ENCODE measurements around the gene CYB561D1. TPM values are rescaled to one million over a fixed set of nuclear protein-coding genes. Genes with fewer than 3 reads are reported as not detected.

The CYB561D1 gene
- total and polyA plus RNA-seq, 2 donors (not counting 1 experiment from before 2014, with no cell fraction given), result 5.1 to 6.6 TPM

GRCh38 chr1:109499661-109500536 is 6.0 kb downstream of the CYB561D1 start:
- Histone ChIP-seq H2AFZ (ENCODE audit: low read length) (no peak overlapping the region), H3K9ac (ENCODE audit: insufficient read depth, low read length) (no peak overlapping the region), H3K27ac (ENCODE audit: insufficient read depth, low read length) (no peak overlapping the region), H3K4me3 (replicated peaks in 1 of 4; ENCODE audit: control extremely low read depth in 1 of 4, insufficient read depth in 1 of 4, low read depth in 3 of 4, low read length in 4 of 4) (no peak overlapping the region), H3K4me2 (ENCODE audit: extremely low read depth, insufficient read depth, low read length) (peak overlapping the region; percentile 17), H3K36me3 (ENCODE audit: control insufficient read depth, insufficient read depth, low read length) (peaks cover 5% of the 10 kb centered on the region), H3K9me3 (ENCODE audit: control insufficient read depth, insufficient read depth, low read depth, low read length) (no peaks in the 10 kb centered on the region), H3K79me2 (ENCODE audit: control insufficient read depth, insufficient read depth, low read length) (no peaks in the 10 kb centered on the region), H3K4me1 (ENCODE audit: control insufficient read depth, extremely low read depth, insufficient read depth, low read length) (peaks cover 5% of the 10 kb centered on the region), H3K27me3 (ENCODE audit: control insufficient read depth, insufficient read depth, low read length) (no peaks in the 10 kb centered on the region), H4K20me1 (ENCODE audit: control insufficient read depth, extremely low read depth, insufficient read depth, low read length) (no peaks in the 10 kb centered on the region)
- peak; percentile 38 to 79 for DNase-seq (ENCODE audit: low read depth in 2 of 2)
- TF ChIP-seq, protein P1, sequence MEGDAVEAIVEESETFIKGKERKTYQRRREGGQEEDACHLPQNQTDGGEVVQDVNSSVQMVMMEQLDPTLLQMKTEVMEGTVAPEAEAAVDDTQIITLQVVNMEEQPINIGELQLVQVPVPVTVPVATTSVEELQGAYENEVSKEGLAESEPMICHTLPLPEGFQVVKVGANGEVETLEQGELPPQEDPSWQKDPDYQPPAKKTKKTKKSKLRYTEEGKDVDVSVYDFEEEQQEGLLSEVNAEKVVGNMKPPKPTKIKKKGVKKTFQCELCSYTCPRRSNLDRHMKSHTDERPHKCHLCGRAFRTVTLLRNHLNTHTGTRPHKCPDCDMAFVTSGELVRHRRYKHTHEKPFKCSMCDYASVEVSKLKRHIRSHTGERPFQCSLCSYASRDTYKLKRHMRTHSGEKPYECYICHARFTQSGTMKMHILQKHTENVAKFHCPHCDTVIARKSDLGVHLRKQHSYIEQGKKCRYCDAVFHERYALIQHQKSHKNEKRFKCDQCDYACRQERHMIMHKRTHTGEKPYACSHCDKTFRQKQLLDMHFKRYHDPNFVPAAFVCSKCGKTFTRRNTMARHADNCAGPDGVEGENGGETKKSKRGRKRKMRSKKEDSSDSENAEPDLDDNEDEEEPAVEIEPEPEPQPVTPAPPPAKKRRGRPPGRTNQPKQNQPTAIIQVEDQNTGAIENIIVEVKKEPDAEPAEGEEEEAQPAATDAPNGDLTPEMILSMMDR (conservative IDR thresholded peaks at IDR 0.05 in 1 of 2, IDR thresholded peaks at IDR 0.05 in 1 of 2; ENCODE audit: low read depth in 1 of 2, low read length in 2 of 2), result peak; percentile 53 to 56
- no peak for TF ChIP-seq EZH2 (IDR thresholded peaks at IDR 0.05; ENCODE audit: low read length, missing control alignments)

DNA sequence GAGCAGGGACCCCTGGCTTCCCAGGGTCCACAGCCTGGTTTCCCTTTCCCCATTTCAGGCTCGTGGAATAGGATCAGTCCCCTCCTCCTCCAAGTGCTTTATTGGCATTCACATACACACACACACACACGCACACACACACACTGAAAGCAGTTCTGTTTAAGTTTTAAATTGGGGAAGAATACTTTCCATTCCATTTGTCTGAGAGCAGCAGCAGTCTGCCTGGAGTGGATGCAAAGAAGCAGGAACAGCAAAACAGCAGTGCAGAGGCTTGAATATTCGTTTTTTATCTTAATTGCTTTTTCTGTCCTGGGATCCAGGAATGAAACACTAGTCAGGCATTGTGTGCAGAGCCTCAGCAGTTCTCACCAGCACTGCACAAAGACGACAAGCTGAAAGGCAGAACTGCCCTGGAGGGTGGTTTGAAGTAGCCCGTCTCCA is 7.1 kb downstream of the CYB561D1 start:
- peaks cover 5% of the 10 kb centered on the region for H3K4me1 ChIP-seq (ENCODE audit: control insufficient read depth, extremely low read depth, insufficient read depth, low read length)
- no peak overlapping the region for H2AFZ ChIP-seq (ENCODE audit: low read length)
- H3K9me3 ChIP-seq (ENCODE audit: control insufficient read depth, insufficient read depth, low read depth, low read length), result no peaks in the 10 kb centered on the region
- TF ChIP-seq, protein P1 (conservative IDR thresholded peaks at IDR 0.05 in 1 of 2, IDR thresholded peaks at IDR 0.05 in 1 of 2; ENCODE audit: low read depth in 1 of 2, low read length in 2 of 2), result no peak
- TF ChIP-seq EZH2 (IDR thresholded peaks at IDR 0.05; ENCODE audit: low read length, missing control alignments), result no peak
- no peaks in the 10 kb centered on the region for H3K27me3 ChIP-seq (ENCODE audit: control insufficient read depth, insufficient read depth, low read length)
- no peak overlapping the region for H3K4me3 ChIP-seq (replicated peaks in 1 of 4; ENCODE audit: control extremely low read depth in 1 of 4, insufficient read depth in 1 of 4, low read depth in 3 of 4, low read length in 4 of 4)
- peak overlapping the region; percentile 2 for H3K4me2 ChIP-seq (ENCODE audit: extremely low read depth, insufficient read depth, low read length)
- H3K27ac ChIP-seq (ENCODE audit: insufficient read depth, low read length), result no peak overlapping the region
- no peaks in the 10 kb centered on the region for H3K79me2 ChIP-seq (ENCODE audit: control insufficient read depth, insufficient read depth, low read length)
- DNase-seq (ENCODE audit: low read depth in 2 of 2), result peak; percentile 42 to 88
- H3K36me3 ChIP-seq (ENCODE audit: control insufficient read depth, insufficient read depth, low read length), result peaks cover 5% of the 10 kb centered on the region
- H3K9ac ChIP-seq (ENCODE audit: insufficient read depth, low read length), result no peak overlapping the region
- H4K20me1 ChIP-seq (ENCODE audit: control insufficient read depth, extremely low read depth, insufficient read depth, low read length), result no peaks in the 10 kb centered on the region

GRCh38 chr1:109501644-109502363 is 7.9 kb downstream of the CYB561D1 start:
- H3K36me3 ChIP-seq (ENCODE audit: control insufficient read depth, insufficient read depth, low read length), result peaks cover 2% of the 10 kb centered on the region
- no peaks in the 10 kb centered on the region for H3K27me3 ChIP-seq (ENCODE audit: control insufficient read depth, insufficient read depth, low read length)
- H3K4me2 ChIP-seq (ENCODE audit: extremely low read depth, insufficient read depth, low read length), result no peak overlapping the region
- H3K4me1 ChIP-seq (ENCODE audit: control insufficient read depth, extremely low read depth, insufficient read depth, low read length), result peaks cover 5% of the 10 kb centered on the region
- H3K4me3 ChIP-seq (replicated peaks in 1 of 4; ENCODE audit: control extremely low read depth in 1 of 4, insufficient read depth in 1 of 4, low read depth in 3 of 4, low read length in 4 of 4), result no peak overlapping the region
- H3K27ac ChIP-seq (ENCODE audit: insufficient read depth, low read length), result no peak overlapping the region
- DNase-seq (ENCODE audit: low read depth in 2 of 2), result no peak
- no peak overlapping the region for H3K9ac ChIP-seq (ENCODE audit: insufficient read depth, low read length)
- no peaks in the 10 kb centered on the region for H4K20me1 ChIP-seq (ENCODE audit: control insufficient read depth, extremely low read depth, insufficient read depth, low read length)
- TF ChIP-seq EZH2 (IDR thresholded peaks at IDR 0.05; ENCODE audit: low read length, missing control alignments), result no peak
- TF ChIP-seq, protein P1 (conservative IDR thresholded peaks at IDR 0.05 in 1 of 2, IDR thresholded peaks at IDR 0.05 in 1 of 2; ENCODE audit: low read depth in 1 of 2, low read length in 2 of 2), result no peak
- no peak overlapping the region for H2AFZ ChIP-seq (ENCODE audit: low read length)
- no peaks in the 10 kb centered on the region for H3K79me2 ChIP-seq (ENCODE audit: control insufficient read depth, insufficient read depth, low read length)
- H3K9me3 ChIP-seq (ENCODE audit: control insufficient read depth, insufficient read depth, low read depth, low read length), result no peaks in the 10 kb centered on the region
